Upper lobe of right lung (tissue), 1 donor: ENCODE measurements around the gene ENKUR. TPM values are rescaled to one million over a fixed set of nuclear protein-coding genes. Genes with fewer than 3 reads are reported as not detected.

ENCODE experiments used
- ATAC-seq: fragments of 200-7000 bp; cut with Tn5 transposase; one replicate; pipeline ENCODE4 v1.9.1; 2020; ENCODE audit warnings: mild to moderate bottlenecking, moderate library complexity
- DNase-seq: peaks from one replicate; pipeline ENCODE4 v3.0.0-alpha.2; 2020
- H3K27ac ChIP-seq: fragments of 200-600 bp; one replicate; pipeline ENCODE4 v1.8.0; 2022
- H3K27me3 ChIP-seq: fragments of 200-600 bp; one replicate; pipeline ENCODE4 v1.8.0; 2022; ENCODE audit warnings: mild to moderate bottlenecking
- H3K36me3 ChIP-seq: fragments of 200-600 bp; one replicate; pipeline ENCODE4 v1.8.0; 2022
- H3K4me1 ChIP-seq: fragments of 200-600 bp; one replicate; pipeline ENCODE4 v1.8.0; 2022
- H3K4me3 ChIP-seq: fragments of 200-600 bp; one replicate; pipeline ENCODE4 v1.8.0; 2022; ENCODE audit warnings: mild to moderate bottlenecking
- H3K9me3 ChIP-seq: fragments of 200-600 bp; one replicate; pipeline ENCODE4 v1.8.0; 2022
- intact Hi-C: fragments of 100-400 bp; cut with DNase I; formaldehyde crosslinking; loops from one replicate; pipeline ENCODE4 v1.11.0; 2022
- total RNA-seq: library from RNA; stranded (reverse); fragmentation: NEBNext Ultra II Directional; extraction: Animal tissue kit (Norgen Biotek cat#: 25700); gene quantifications from one replicate; pipeline ENCODE4 v1.2.1, GENCODE V29; 2021
- TF ChIP-seq, protein P1 (sequence below): fragments of 200-600 bp; IDR thresholded peaks from one replicate; pipeline ENCODE4 v1.8.0; 2022; ENCODE audit warnings: antibody characterized with exemption
- donor health status: DM: no; HTN: yes; CAD: no; lungs with severe emphysema.

ENKUR gene
- total RNA-seq, 1 donor from 2014 or later: 0.49 TPM

DNA sequence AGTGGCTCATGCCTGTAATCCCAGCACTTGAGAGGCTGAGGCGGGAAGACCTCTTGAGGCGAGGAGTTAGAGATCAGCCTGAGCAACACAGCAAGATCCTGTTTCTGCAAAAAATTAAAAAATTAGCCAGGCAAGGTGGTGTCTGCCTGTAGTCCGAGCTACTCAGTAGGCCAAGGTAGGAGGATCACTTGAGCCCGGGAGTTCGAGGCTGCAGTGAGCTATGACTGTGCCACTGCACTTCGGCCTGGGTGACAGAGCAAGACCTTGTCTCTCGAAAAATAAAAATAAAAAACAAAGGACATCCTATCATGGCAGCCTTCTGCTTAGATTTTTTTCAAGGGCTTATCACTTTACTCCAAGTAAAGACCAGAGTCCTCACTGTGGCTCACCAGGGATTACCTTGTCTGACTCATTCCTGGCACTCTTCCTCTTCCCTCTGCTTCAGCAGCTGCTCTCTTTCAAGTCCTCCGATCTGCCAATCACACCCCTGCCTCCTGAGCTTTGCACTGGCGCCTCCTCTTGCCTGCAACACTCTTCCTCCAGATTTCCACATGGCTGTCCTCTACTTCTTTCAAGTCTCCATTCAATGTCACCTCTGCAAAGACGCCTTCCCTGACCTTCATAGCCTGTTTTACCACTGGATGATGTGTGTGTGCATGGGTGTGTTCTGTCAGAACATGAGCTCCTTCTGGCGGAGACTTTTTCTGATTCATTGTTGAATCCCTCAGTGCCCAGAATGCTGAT is 71.3 kb downstream of the ENKUR start:
- DNase-seq: no peak
- H3K27me3 ChIP-seq: no peaks in the 10 kb centered on the region
- ATAC-seq: no peak
- H3K4me3 ChIP-seq: no peak overlapping the region
- TF ChIP-seq, protein P1, sequence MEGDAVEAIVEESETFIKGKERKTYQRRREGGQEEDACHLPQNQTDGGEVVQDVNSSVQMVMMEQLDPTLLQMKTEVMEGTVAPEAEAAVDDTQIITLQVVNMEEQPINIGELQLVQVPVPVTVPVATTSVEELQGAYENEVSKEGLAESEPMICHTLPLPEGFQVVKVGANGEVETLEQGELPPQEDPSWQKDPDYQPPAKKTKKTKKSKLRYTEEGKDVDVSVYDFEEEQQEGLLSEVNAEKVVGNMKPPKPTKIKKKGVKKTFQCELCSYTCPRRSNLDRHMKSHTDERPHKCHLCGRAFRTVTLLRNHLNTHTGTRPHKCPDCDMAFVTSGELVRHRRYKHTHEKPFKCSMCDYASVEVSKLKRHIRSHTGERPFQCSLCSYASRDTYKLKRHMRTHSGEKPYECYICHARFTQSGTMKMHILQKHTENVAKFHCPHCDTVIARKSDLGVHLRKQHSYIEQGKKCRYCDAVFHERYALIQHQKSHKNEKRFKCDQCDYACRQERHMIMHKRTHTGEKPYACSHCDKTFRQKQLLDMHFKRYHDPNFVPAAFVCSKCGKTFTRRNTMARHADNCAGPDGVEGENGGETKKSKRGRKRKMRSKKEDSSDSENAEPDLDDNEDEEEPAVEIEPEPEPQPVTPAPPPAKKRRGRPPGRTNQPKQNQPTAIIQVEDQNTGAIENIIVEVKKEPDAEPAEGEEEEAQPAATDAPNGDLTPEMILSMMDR: no peak
- H3K27ac ChIP-seq: no peak overlapping the region
- no peaks in the 10 kb centered on the region for H3K36me3 ChIP-seq
- no peaks in the 10 kb centered on the region for H3K9me3 ChIP-seq
- intact Hi-C loops: no loop called here
- H3K4me1 ChIP-seq: no peaks in the 10 kb centered on the region

DNA sequence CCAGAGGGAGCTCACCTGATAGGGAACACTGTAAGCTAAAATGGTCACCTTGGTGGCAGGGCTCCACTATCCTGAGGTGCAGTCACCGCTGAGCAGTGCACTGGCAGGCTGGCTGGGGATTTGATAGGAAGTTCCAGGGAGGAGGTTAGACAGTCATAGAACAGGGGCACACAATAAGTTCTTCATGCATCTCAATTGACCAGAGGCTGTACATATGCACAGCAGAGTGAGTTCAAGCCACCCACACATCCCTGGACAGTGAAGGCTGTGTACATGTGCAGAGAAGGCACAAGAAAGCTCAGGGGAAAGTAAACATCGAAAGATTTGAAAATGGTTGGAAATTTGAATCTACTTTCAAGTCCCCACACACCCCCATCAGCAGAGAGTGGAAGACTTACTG is 77.4 kb downstream of the ENKUR start:
- Histone ChIP-seq H3K9me3 (no peaks in the 10 kb centered on the region), H3K27me3 (no peaks in the 10 kb centered on the region), H3K4me1 (no peaks in the 10 kb centered on the region), H3K27ac (no peak overlapping the region), H3K36me3 (no peaks in the 10 kb centered on the region), H3K4me3 (no peak overlapping the region)
- DNase-seq (no peak), ATAC-seq (no peak)
- TF ChIP-seq, protein P1: no peak
- intact Hi-C loops: no loop called here

DNA sequence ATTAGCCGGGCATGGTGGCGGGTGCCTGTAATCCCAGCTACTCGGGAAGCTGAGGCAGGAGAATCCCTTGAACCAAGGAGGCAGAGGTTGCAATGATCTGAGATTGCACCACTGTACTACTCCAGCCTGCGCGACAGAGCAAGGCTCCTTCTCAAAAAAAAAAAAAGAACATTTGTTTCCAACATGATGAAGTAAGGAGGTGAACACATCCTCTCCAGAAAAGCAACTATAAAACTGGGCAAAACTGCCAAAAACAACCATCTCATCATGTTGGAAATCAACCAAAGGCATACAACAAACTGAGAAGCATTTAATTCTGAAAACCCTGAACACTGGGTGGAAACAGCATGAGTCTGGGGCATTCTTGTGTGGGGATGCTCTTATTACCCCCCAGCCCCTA is 77.9 kb downstream of the ENKUR start:
- TF ChIP-seq, protein P1: no peak
- intact Hi-C loops: no loop called here
- no peaks in the 10 kb centered on the region for H3K9me3 ChIP-seq
- no peak overlapping the region for H3K27ac ChIP-seq
- H3K4me1 ChIP-seq: no peaks in the 10 kb centered on the region
- ATAC-seq (no peak), DNase-seq (no peak)
- no peak overlapping the region for H3K4me3 ChIP-seq
- H3K27me3 ChIP-seq: no peaks in the 10 kb centered on the region
- no peaks in the 10 kb centered on the region for H3K36me3 ChIP-seq

DNA sequence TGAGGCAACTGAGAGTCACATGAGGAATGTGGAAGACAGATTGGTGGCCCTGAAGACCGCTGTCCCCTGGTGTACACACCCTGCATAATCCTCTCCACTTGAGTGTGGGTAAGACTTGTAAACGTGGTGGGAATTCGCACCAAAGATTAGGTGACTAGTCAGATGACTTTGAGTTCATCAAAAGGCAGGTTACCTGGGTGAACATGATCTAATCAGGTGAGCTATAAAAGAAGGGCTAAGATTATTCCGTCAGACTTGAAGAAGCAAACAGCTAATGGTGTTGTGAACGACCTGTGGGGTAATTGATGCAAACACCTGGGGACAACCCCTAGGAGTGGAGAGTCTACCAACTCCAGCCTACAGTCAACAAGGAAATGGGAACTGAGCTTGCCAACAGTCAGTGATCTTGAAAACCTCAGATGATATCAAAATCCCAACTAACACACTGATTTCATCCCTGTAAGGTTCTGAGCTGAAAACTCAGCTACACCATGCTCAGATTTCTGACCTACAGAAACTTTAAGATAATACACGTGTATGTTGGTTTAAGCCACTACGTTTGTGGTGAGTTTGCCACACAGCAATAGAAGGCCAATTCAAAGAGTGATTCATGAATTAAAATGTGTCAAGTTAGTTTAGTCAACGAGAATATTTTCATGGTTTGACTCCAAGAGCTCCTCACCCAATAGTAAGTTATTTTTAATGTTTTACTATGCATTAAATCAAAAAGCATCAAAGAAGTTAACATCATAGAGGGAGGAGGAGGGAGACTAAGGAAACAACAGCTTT is 80.3 kb downstream of the ENKUR start:
- intact Hi-C loops: no loop called here
- DNase-seq (no peak), ATAC-seq (peak; percentile 30)
- TF ChIP-seq, protein P1: peak; percentile 9
- Histone ChIP-seq H3K27me3 (no peaks in the 10 kb centered on the region), H3K27ac (no peak overlapping the region), H3K4me1 (no peaks in the 10 kb centered on the region), H3K9me3 (no peaks in the 10 kb centered on the region), H3K4me3 (no peak overlapping the region), H3K36me3 (no peaks in the 10 kb centered on the region)

Other genes with a start within 250 kb of the ENKUR start
- 2.7 TPM for gene PRTFDC1, start 63.6 kb downstream of the ENKUR start, total RNA-seq
- 3.0 TPM for gene THNSL1, start 454 bp upstream of the ENKUR start, total RNA-seq
- gene GPR158, start 158.8 kb upstream of the ENKUR start, total RNA-seq: not detected